HL-60/S4 (cell line): ENCODE data around the gene EPHA8.

ENCODE experiments used
- in situ Hi-C: fragments of 300-500 bp; cut with MboI; formaldehyde crosslinking; loops from 2 replicates; pipeline ENCODE4 v1.14.3; 2022; ENCODE audit warnings: low sequenced_read_pairs

The EPHA8 gene

GRCh38 chr1:22612671-22613571 lies 49.6 kb downstream of the EPHA8 start:
- in situ Hi-C loops = no loop called here

GRCh38 chr1:22613572-22613918 lies 50.3 kb downstream of the EPHA8 start:
- in situ Hi-C loops = no loop called here

GRCh38 chr1:22613951-22614350 lies 50.7 kb downstream of the EPHA8 start:
- in situ Hi-C loops = no loop called here

- in situ Hi-C loops = no loop called here
Measured at GRCh38 chr1:22615886-22616285, 52.6 kb downstream of the EPHA8 start.

GRCh38 chr1:22616571-22616970 lies 53.3 kb downstream of the EPHA8 start:
- in situ Hi-C loops = no loop called here

- in situ Hi-C loops = no loop called here
Measured at GRCh38 chr1:22618056-22618455, 54.8 kb downstream of the EPHA8 start.

- in situ Hi-C loops = no loop called here
Measured at GRCh38 chr1:22619252-22619651, 56.0 kb downstream of the EPHA8 start.

- in situ Hi-C loops = no loop called here
Measured at GRCh38 chr1:22619798-22620197, 56.5 kb downstream of the EPHA8 start.

- in situ Hi-C loops = no loop called here
Measured at GRCh38 chr1:22621761-22622160, 58.5 kb downstream of the EPHA8 start.

- in situ Hi-C loops = no loop called here
Measured at GRCh38 chr1:22625262-22625925, 62.1 kb downstream of the EPHA8 start.

- in situ Hi-C loops = no loop called here
Measured at GRCh38 chr1:22626237-22627157, 63.2 kb downstream of the EPHA8 start.

- in situ Hi-C loops = no loop called here
Measured at GRCh38 chr1:22627331-22627730, 64.0 kb downstream of the EPHA8 start.

GRCh38 chr1:22628698-22629444 lies 65.6 kb downstream of the EPHA8 start:
- in situ Hi-C loops = no loop called here

GRCh38 chr1:22629886-22630285 lies 66.6 kb downstream of the EPHA8 start:
- in situ Hi-C loops = no loop called here

GRCh38 chr1:22633697-22634463 lies 70.6 kb downstream of the EPHA8 start:
- in situ Hi-C loops = no loop called here

- in situ Hi-C loops = no loop called here
Measured at GRCh38 chr1:22635436-22635835, 72.1 kb downstream of the EPHA8 start.

GRCh38 chr1:22636353-22636752 lies 73.1 kb downstream of the EPHA8 start, which contains the start of gene C1QA:
TSS of gene C1QA (plus strand) at chr1:22636628. CDS start at chr1:22637617, 989 bp downstream.
- in situ Hi-C loops = no loop called here

- in situ Hi-C loops = no loop called here
Measured at GRCh38 chr1:22636927-22637326, 73.6 kb downstream of the EPHA8 start.

- in situ Hi-C loops = no loop called here
Measured at GRCh38 chr1:22637907-22638445, 74.7 kb downstream of the EPHA8 start.
